ENCODE data around the gene TRUB1.

Gene TRUB1

GRCh38 chr10:114996542-114996941 is 58.5 kb downstream of the TRUB1 start:
- no peak overlapping the region for H3K9ac ChIP-seq
- H3K4me1 ChIP-seq (ENCODE audit: low read depth, poor library complexity, severe bottlenecking), result no peaks in the 10 kb centered on the region
- no peaks in the 10 kb centered on the region for H3K36me3 ChIP-seq (ENCODE audit: insufficient read depth)
- TF ChIP-seq CTCF (conservative IDR thresholded peaks at IDR 0.05; ENCODE audit: low read depth, low read length), result no peak
- no peak overlapping the region for H2AFZ ChIP-seq (ENCODE audit: low read depth)
- no peaks in the 10 kb centered on the region for H3K27me3 ChIP-seq (ENCODE audit: insufficient read depth, low read depth)
- no peak overlapping the region for H3K4me2 ChIP-seq
- no peaks in the 10 kb centered on the region for H3K79me2 ChIP-seq (ENCODE audit: insufficient read depth, low read depth)
- no peak overlapping the region for H3K27ac ChIP-seq
- no peaks in the 10 kb centered on the region for H4K20me1 ChIP-seq (ENCODE audit: insufficient read depth)
- H3K4me3 ChIP-seq (IDR thresholded peaks at IDR 0.05; ENCODE audit: insufficient read depth, low read depth, low read length), result no peak overlapping the region

GRCh38 chr10:114998993-114999392 is 61.0 kb downstream of the TRUB1 start:
- TF ChIP-seq CTCF (conservative IDR thresholded peaks at IDR 0.05; ENCODE audit: low read depth, low read length), result no peak
- Histone ChIP-seq H4K20me1 (ENCODE audit: insufficient read depth) (no peaks in the 10 kb centered on the region), H2AFZ (ENCODE audit: low read depth) (no peak overlapping the region), H3K4me3 (IDR thresholded peaks at IDR 0.05; ENCODE audit: insufficient read depth, low read depth, low read length) (no peak overlapping the region), H3K9ac (no peak overlapping the region), H3K4me1 (ENCODE audit: low read depth, poor library complexity, severe bottlenecking) (peaks cover 8% of the 10 kb centered on the region), H3K27ac (no peak overlapping the region), H3K36me3 (ENCODE audit: insufficient read depth) (no peaks in the 10 kb centered on the region), H3K4me2 (no peak overlapping the region), H3K27me3 (ENCODE audit: insufficient read depth, low read depth) (no peaks in the 10 kb centered on the region), H3K79me2 (ENCODE audit: insufficient read depth, low read depth) (no peaks in the 10 kb centered on the region)

GRCh38 chr10:115001506-115002381 is 63.7 kb downstream of the TRUB1 start:
- peak overlapping the region; percentile 51 for H2AFZ ChIP-seq (ENCODE audit: low read depth)
- no peak overlapping the region for H3K4me3 ChIP-seq (IDR thresholded peaks at IDR 0.05; ENCODE audit: insufficient read depth, low read depth, low read length)
- TF ChIP-seq CTCF (conservative IDR thresholded peaks at IDR 0.05; ENCODE audit: low read depth, low read length), result no peak
- H3K36me3 ChIP-seq (ENCODE audit: insufficient read depth), result no peaks in the 10 kb centered on the region
- H3K9ac ChIP-seq, result peak overlapping the region; percentile 40; the same call in 1 of the 2 replicates
- H4K20me1 ChIP-seq (ENCODE audit: insufficient read depth), result no peaks in the 10 kb centered on the region
- H3K4me1 ChIP-seq (ENCODE audit: low read depth, poor library complexity, severe bottlenecking), result peaks cover 8% of the 10 kb centered on the region
- no peaks in the 10 kb centered on the region for H3K27me3 ChIP-seq (ENCODE audit: insufficient read depth, low read depth)
- peak overlapping the region; percentile 52 for H3K4me2 ChIP-seq
- no peaks in the 10 kb centered on the region for H3K79me2 ChIP-seq (ENCODE audit: insufficient read depth, low read depth)
- H3K27ac ChIP-seq, result peak overlapping the region; percentile 62

GRCh38 chr10:115003396-115003795 is 65.4 kb downstream of the TRUB1 start:
- Histone ChIP-seq H3K79me2 (ENCODE audit: insufficient read depth, low read depth) (no peaks in the 10 kb centered on the region), H3K4me3 (IDR thresholded peaks at IDR 0.05; ENCODE audit: insufficient read depth, low read depth, low read length) (no peak overlapping the region), H3K27me3 (ENCODE audit: insufficient read depth, low read depth) (no peaks in the 10 kb centered on the region), H3K9ac (no peak overlapping the region), H3K27ac (no peak overlapping the region), H3K36me3 (ENCODE audit: insufficient read depth) (no peaks in the 10 kb centered on the region), H4K20me1 (ENCODE audit: insufficient read depth) (no peaks in the 10 kb centered on the region), H3K4me2 (no peak overlapping the region), H2AFZ (ENCODE audit: low read depth) (no peak overlapping the region), H3K4me1 (ENCODE audit: low read depth, poor library complexity, severe bottlenecking) (peaks cover 8% of the 10 kb centered on the region)
- TF ChIP-seq CTCF (conservative IDR thresholded peaks at IDR 0.05; ENCODE audit: low read depth, low read length), result no peak

Data from KMS-11 (cell line).